Left ventricle myocardium inferior (tissue), 1 donor: ENCODE measurements around the gene IRAK4. TPM values are rescaled to one million over a fixed set of nuclear protein-coding genes. Genes with fewer than 3 reads are reported as not detected.

Experiments used
- DNase-seq: peaks from one replicate; pipeline ENCODE4 v3.0.0-alpha.2; 2020
- H3K27ac ChIP-seq: fragments of 200-600 bp; replicated peaks from 2 replicates; pipeline ENCODE4 v1.8.0; 2021
- H3K27me3 ChIP-seq: fragments of 200-600 bp; 2 replicates; pipeline ENCODE4 v1.8.0; 2021; ENCODE audit warnings: low read depth
- H3K36me3 ChIP-seq: fragments of 200-600 bp; 2 replicates; pipeline ENCODE4 v1.8.0; 2021
- H3K4me1 ChIP-seq: fragments of 200-600 bp; 2 replicates; pipeline ENCODE4 v1.8.0; 2021
- H3K4me3 ChIP-seq: fragments of 200-600 bp; 2 replicates; pipeline ENCODE4 v1.8.0; 2021; ENCODE audit warnings: mild to moderate bottlenecking, moderate library complexity
- H3K9me3 ChIP-seq: fragments of 200-600 bp; replicated peaks from 2 replicates; pipeline ENCODE4 v1.8.0; 2021
- intact Hi-C: fragments of 100-400 bp; cut with micrococcal nuclease; formaldehyde crosslinking; loops from one replicate; pipeline ENCODE4 v1.11.0; 2022
- total RNA-seq: library from RNA; stranded (reverse); fragmentation: NEBNext Ultra II Directional; extraction: Animal tissue kit (Norgen Biotek cat#: 25700); gene quantifications from one replicate; pipeline ENCODE4 v1.2.1, GENCODE V29; 2021
- TF ChIP-seq, protein P1 (sequence below): fragments of 200-600 bp; IDR thresholded peaks from 2 replicates; pipeline ENCODE4 v1.8.0; 2021; ENCODE audit warnings: antibody characterized with exemption, mild to moderate bottlenecking, borderline replicate concordance
- donor health status: DM: no; HTN: yes; CAD: no; lungs with severe emphysema.

IRAK4 gene
- total RNA-seq, 1 donor from 2014 or later = 4.4 TPM

DNA sequence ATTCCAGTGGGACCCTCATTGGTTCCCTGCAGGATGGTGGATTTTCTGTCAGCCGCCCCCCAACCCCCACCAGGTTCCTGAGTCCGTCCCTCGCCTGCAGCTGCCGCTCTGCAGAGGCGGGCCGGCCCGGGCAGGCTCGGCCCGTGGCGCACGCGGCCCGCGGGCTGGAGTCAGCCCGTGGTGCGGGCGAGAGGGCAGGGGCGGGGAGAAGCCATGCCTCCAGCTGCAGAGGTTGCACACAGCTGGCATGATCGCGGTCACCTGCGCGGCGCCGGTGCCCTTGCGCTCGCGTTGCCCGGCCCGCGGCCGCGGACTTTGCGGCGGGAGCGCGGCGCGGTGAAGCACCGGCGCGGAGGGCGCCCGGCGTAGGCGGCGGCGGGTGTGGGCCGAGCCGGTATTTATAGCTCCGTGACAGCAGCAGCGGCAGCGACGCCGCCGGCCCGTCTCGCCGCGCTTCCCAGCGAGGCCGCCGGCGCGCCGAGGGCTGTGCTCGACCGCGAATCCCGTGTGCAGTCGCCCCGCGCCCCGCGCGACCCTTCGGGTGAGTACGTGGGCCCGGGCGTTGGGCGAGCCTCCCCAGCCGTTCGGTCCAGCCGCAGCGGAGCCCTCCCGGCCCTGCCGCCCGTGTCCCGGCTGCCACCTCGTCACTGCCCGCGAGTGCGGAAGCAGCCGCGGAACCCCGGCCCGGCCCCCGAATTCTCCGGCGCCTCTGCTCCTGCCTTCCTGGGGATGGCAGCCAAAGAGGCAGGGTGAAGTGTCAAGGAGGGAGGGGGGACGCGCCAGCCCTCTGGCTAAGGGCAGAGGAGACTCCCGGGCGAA, 77.1 kb downstream of the IRAK4 start, which contains the start of gene TMEM117:
TSS of gene TMEM117 (plus strand) at position 426 of the 819 bp plus-strand sequence.
- Histone ChIP-seq H3K4me1 (peaks cover 23% of the 10 kb centered on the region), H3K27ac (peak within 1 kb of the TSS; percentile 98), H3K9me3 (no peaks in the 10 kb centered on the region), H3K27me3 (no peaks in the 10 kb centered on the region), H3K36me3 (no peaks in the 10 kb centered on the region), H3K4me3 (peak within 1 kb of the TSS; percentile 84)
- DNase-seq = peak; percentile 83
- TF ChIP-seq, protein P1, sequence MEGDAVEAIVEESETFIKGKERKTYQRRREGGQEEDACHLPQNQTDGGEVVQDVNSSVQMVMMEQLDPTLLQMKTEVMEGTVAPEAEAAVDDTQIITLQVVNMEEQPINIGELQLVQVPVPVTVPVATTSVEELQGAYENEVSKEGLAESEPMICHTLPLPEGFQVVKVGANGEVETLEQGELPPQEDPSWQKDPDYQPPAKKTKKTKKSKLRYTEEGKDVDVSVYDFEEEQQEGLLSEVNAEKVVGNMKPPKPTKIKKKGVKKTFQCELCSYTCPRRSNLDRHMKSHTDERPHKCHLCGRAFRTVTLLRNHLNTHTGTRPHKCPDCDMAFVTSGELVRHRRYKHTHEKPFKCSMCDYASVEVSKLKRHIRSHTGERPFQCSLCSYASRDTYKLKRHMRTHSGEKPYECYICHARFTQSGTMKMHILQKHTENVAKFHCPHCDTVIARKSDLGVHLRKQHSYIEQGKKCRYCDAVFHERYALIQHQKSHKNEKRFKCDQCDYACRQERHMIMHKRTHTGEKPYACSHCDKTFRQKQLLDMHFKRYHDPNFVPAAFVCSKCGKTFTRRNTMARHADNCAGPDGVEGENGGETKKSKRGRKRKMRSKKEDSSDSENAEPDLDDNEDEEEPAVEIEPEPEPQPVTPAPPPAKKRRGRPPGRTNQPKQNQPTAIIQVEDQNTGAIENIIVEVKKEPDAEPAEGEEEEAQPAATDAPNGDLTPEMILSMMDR = no peak
- intact Hi-C loops = no loop called here

DNA sequence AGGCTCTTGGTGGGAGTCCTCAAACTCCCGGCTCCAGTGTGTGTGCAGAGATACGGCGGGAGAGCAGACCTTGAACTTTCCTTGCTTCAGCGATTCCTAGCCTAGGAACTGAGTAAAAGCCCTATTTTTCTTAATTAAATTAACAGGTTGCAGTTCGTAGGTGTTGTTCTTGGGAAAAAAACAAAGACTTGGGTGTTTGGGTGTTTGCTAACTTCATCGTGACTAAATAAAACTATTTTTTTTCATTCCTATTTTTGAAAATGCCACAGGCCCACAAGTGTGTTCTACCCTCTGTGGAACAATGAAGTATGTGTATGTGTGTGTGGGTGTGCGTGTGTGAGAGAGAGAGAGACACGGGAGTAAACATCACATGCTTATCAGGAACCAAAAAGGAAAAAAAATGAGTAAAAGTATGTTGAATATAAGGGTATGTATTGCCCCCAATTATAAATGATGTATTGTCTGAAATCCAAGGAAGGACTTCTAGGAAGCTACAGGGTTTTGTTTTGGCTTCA, 77.8 kb downstream of the IRAK4 start:
- TF ChIP-seq, protein P1 = no peak
- Histone ChIP-seq H3K27me3 (no peaks in the 10 kb centered on the region), H3K27ac (peak overlapping the region; percentile 98), H3K4me1 (peaks cover 23% of the 10 kb centered on the region), H3K9me3 (no peaks in the 10 kb centered on the region), H3K4me3 (peak overlapping the region; percentile 84), H3K36me3 (no peaks in the 10 kb centered on the region)
- intact Hi-C loops = no loop called here
- DNase-seq = no peak

Other genes with a start within 250 kb of the IRAK4 start
- gene ADAMTS20, start 206.7 kb upstream of the IRAK4 start, total RNA-seq = not detected
- 4.3 TPM for gene PUS7L, start 161 bp upstream of the IRAK4 start, total RNA-seq
- 14.3 TPM for gene TWF1, start 47.4 kb downstream of the IRAK4 start, total RNA-seq
- 6.7 TPM for gene TMEM117, start 77.1 kb downstream of the IRAK4 start, total RNA-seq